Measurements from ENCODE around the gene PAPPA. TPM values are rescaled to one million over a fixed set of nuclear protein-coding genes. Genes with fewer than 3 reads are reported as not detected.

Gene PAPPA
- total RNA-seq, 1 donor from 2014 or later: 1.1 TPM

GRCh38 chr9:116352958-116353357 lies 199.4 kb downstream of the PAPPA start:
- intact Hi-C loops (cut with DNase I): loop anchor here (10.0 kb wide), 1 partner anchor 222 kb away; no protein-coding TSS in a partner anchor

GRCh38 chr9:116355153-116355921 lies 201.7 kb downstream of the PAPPA start:
- DNase-seq (ENCODE audit: missing footprints): no peak
- intact Hi-C loops (cut with DNase I): loop anchor here (10.0 kb wide), 1 partner anchor 219 kb away; no protein-coding TSS in a partner anchor
- peak; percentile 90 for ATAC-seq

More at GRCh38 chr9:116352958-116353357, 199.4 kb downstream of the PAPPA start:
- ATAC-seq (no peak), DNase-seq (ENCODE audit: missing footprints) (no peak)

GRCh38 chr9:116358251-116358650 lies 204.7 kb downstream of the PAPPA start:
- ATAC-seq (no peak), DNase-seq (ENCODE audit: missing footprints) (no peak)
- intact Hi-C loops (cut with DNase I): loop anchor here (10.0 kb wide), 1 partner anchor 217 kb away; no protein-coding TSS in a partner anchor

- ATAC-seq: peak; percentile 35
- no peak for DNase-seq (ENCODE audit: missing footprints)
- intact Hi-C loops (cut with DNase I): no loop called here
Measured at GRCh38 chr9:116360016-116360415, 206.4 kb downstream of the PAPPA start.

GRCh38 chr9:116360989-116361388 lies 207.4 kb downstream of the PAPPA start:
- DNase-seq (ENCODE audit: missing footprints) (no peak), ATAC-seq (no peak)
- intact Hi-C loops (cut with DNase I): no loop called here

GRCh38 chr9:116361547-116361946 lies 208.0 kb downstream of the PAPPA start:
- intact Hi-C loops (cut with DNase I): no loop called here
- DNase-seq (ENCODE audit: missing footprints) (no peak), ATAC-seq (no peak)

- DNase-seq (ENCODE audit: missing footprints): no peak
- intact Hi-C loops (cut with DNase I): no loop called here
Measured at GRCh38 chr9:116362493-116362892, 208.9 kb downstream of the PAPPA start.

GRCh38 chr9:116365056-116365471 lies 211.5 kb downstream of the PAPPA start:
- peak; percentile 95 for ATAC-seq
- intact Hi-C loops (cut with DNase I): no loop called here
- peak; percentile 64 for DNase-seq (ENCODE audit: missing footprints)

More at GRCh38 chr9:116362493-116362892, 208.9 kb downstream of the PAPPA start:
- ATAC-seq: no peak

GRCh38 chr9:116366241-116366640 lies 212.7 kb downstream of the PAPPA start:
- DNase-seq (ENCODE audit: missing footprints) (no peak), ATAC-seq (no peak)
- intact Hi-C loops (cut with DNase I): no loop called here

- DNase-seq (ENCODE audit: missing footprints) (no peak), ATAC-seq (no peak)
- intact Hi-C loops (cut with DNase I): no loop called here
Measured at GRCh38 chr9:116368680-116369079, 215.1 kb downstream of the PAPPA start.

GRCh38 chr9:116369706-116370105 lies 216.1 kb downstream of the PAPPA start:
- ATAC-seq (no peak), DNase-seq (ENCODE audit: missing footprints) (no peak)
- intact Hi-C loops (cut with DNase I): no loop called here

- ATAC-seq: no peak
- DNase-seq (ENCODE audit: missing footprints): no peak
- intact Hi-C loops (cut with DNase I): no loop called here
Measured at GRCh38 chr9:116370556-116370955, 217.0 kb downstream of the PAPPA start.

GRCh38 chr9:116372081-116372673 lies 218.6 kb downstream of the PAPPA start:
- DNase-seq (ENCODE audit: missing footprints) (no peak), ATAC-seq (peak; percentile 64)
- intact Hi-C loops (cut with DNase I): no loop called here

- intact Hi-C loops (cut with DNase I): no loop called here
- no peak for ATAC-seq
Measured at GRCh38 chr9:116372786-116373185, 219.2 kb downstream of the PAPPA start.

GRCh38 chr9:116377179-116377798 lies 223.7 kb downstream of the PAPPA start:
- DNase-seq (ENCODE audit: missing footprints) (no peak), ATAC-seq (no peak)
- intact Hi-C loops (cut with DNase I): no loop called here

More at GRCh38 chr9:116372786-116373185, 219.2 kb downstream of the PAPPA start:
- DNase-seq (ENCODE audit: missing footprints): no peak

GRCh38 chr9:116378873-116379272 lies 225.3 kb downstream of the PAPPA start:
- intact Hi-C loops (cut with DNase I): no loop called here
- DNase-seq (ENCODE audit: missing footprints) (no peak), ATAC-seq (no peak)

GRCh38 chr9:116379821-116380220 lies 226.2 kb downstream of the PAPPA start:
- ATAC-seq (no peak), DNase-seq (ENCODE audit: missing footprints) (no peak)
- intact Hi-C loops (cut with DNase I): no loop called here

GRCh38 chr9:116380496-116380995 lies 227.0 kb downstream of the PAPPA start:
- DNase-seq (ENCODE audit: missing footprints) (no peak), ATAC-seq (no peak)
- intact Hi-C loops (cut with DNase I): no loop called here

GRCh38 chr9:116381350-116381749 lies 227.8 kb downstream of the PAPPA start:
- DNase-seq (ENCODE audit: missing footprints) (no peak), ATAC-seq (no peak)
- intact Hi-C loops (cut with DNase I): no loop called here

Data from Right ventricle myocardium inferior (tissue), 1 donor.